Right hindlimb (tissue), 1 donor: ENCODE data around the gene ZNF212.

Experiments
- DNase-seq: peaks from one replicate; pipeline ENCODE4 v3.0.0-alpha.2; 2018

ZNF212 gene

GRCh38 chr7:149289262-149289661 lies 49.8 kb downstream of the ZNF212 start:
- DNase-seq, result no peak

- no peak for DNase-seq
Measured at GRCh38 chr7:149289856-149290255, 50.4 kb downstream of the ZNF212 start.

GRCh38 chr7:149291036-149291780 lies 51.8 kb downstream of the ZNF212 start:
- DNase-seq, result no peak

DNA sequence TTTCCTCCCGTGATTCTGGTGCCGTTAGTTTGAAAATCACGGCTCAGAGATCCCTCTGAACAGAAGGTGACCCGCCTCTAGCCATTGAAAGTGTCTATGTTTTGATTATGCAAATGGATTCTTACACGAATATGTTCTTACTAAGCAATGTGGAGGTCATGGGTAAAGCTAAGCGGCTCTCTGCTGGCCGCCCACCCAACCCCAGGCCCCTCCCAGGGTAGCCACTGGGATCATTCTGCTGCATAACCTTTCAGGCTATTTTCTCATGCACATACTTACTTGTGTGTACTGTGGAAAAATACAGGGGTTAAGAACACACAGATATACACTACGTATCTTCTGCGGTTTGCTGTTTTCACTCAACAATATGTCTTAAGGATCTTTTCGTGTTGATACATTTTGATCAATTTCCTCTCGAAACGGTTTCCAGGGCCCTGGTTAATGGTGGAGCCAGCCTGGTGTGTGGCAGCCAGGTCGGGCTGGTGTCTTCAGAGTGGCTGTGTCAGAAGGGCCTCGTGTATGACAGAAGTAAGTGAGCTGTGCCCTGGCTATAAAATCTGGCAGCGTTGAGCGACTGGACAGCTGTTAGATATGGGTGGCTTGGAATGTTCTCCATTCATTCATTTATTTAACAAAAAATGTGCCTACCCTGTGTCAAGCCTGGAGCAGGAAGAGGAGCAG lies 52.5 kb downstream of the ZNF212 start:
- DNase-seq, result no peak

DNA sequence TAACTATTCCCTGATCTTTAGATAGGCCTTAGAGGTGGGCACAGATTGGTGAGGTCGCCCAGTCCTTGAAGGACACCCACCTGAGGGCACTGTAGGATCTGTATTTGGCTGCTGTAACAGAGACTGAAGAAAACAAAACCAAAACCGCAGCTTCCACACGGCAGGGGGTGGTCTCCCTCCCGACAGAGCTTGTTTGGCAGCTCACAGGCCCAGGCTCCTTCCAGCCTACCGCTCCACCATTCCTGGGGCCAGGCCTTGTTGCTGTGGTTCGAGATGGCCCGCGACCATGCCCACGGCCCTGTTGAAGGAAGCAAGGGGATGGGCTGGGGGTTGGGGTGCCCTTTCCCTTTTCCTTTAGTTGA lies 53.0 kb downstream of the ZNF212 start:
- DNase-seq, result no peak

DNA sequence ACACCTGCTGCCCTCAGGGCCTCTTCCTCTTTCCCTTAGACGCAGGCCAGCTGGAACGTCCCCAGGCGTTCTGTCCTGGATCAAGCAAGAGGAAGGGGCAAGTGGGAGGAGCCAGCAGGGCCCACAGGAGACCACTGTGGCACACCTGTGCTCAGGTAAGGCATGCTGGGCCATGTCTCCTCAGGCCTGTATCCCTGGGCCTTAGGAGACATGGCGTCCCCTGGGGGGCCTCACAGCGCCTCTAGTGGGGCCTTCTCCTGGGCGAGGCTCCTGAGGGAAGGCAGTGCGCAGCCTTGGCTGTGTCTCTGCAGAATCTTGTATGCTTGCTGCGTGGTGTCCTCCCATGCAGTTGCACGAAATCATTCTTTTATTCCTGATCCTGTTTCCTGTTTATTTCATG lies 53.9 kb downstream of the ZNF212 start:
- DNase-seq, result no peak

DNA sequence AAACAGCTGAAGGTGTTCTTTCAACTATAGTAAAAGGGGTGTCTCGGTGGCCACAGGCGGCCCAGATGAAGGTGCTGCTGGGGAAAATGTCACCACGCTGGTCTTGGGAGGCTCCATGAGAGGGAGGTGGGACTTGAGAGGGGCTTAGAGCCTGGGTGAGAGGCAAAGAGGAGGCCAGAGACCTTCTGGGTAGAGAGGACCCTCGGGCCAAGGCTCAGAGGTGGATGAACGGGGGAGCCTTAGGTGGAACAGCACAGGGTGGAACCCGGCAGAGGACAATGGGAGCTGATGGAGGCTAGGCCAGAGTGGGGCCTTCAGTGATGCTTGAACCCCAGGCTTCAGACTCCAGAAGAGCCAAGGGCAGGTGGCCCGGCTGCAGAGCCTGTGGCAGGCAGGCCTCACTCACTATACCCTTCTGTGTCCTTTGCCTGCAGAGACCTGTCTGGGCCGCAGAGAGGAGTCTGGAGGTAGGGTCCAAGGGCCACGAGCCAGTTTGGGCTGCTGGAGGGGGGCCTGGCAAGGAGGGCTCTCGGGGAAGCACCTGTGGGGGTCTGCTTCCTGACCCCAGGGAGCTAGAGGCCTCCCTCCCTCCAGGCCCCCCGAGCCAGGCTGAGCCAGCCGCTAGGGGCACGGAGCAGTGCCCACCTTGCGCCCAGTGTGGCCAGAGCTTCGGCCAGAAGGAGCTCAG lies 54.6 kb downstream of the ZNF212 start:
- no peak for DNase-seq

DNA sequence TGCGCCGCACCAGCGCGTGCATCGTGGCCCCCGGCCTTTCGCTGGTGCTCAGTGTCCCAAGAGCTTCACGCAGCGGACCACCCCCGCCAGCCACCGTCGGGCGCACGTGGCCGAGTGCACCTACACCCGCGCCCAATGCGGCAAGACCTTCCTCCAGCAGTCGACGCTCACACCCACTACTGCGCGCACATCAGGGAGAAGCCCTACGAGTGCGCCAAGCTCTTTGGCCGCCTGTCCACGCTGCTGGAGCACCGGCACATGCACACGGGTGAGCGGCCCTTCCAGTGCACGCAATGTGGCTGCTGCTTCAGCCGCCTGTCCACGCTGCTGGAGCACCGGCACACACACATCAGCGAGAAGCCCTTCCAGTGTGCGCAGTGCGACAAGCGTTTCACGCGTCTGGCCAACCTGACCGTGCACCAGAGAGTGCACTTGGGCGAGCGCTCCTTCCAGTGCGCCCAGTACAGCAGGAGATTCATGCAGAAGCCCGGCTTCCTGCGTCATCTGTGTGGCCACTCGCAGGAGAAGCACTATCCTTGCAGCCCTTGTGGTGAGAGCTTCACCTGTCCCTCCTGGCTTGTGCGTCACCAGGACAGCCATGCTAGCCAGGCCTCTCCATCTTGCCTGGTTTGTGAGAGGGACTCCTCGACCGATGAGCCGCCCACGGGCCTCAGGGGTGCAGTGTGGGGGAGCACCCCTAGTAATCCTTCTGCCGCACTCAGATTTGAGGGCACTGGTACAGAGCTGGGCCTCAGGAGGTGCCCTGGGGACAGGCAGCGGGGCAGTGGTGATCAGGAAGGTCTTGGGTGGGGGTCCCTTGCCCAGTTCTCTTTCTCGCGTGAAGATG lies 55.4 kb downstream of the ZNF212 start:
- DNase-seq, result no peak

- DNase-seq, result no peak
Measured at GRCh38 chr7:149295481-149295850, 56.0 kb downstream of the ZNF212 start.

GRCh38 chr7:149296368-149296767 lies 56.9 kb downstream of the ZNF212 start:
- no peak for DNase-seq

DNA sequence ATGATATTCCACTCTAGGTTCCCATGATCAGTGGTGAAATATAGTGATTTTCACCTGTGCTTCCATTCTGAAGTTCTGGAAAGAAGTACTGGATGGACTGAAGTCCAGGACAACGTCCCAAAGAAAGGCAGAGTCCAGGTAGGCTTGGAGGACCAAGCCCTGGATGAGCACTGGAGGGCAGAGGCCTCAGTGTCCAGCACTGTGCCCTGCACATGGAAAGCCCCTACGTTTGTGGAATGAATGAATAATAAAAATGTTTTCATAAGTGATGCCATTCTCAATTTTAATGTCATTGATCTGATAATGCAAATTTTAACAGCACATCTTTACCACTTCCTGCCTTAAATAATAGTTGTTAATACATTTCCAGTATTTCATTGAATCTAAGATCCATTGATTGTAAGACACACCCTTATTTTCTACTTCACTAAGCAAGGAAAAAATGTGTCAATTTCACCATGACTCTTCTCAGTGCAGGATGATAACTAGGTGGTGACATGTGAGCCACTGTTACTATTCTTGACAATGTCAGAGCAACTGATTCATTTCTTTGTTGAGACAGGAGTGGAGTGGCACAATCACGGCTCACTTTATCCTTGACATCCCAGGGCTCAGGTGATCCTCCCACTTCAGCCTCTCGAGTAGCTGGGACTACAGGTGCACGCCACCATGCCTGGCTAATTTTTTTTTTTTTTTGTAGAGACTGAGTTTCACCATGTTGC lies 57.7 kb downstream of the ZNF212 start:
- DNase-seq, result no peak

DNA sequence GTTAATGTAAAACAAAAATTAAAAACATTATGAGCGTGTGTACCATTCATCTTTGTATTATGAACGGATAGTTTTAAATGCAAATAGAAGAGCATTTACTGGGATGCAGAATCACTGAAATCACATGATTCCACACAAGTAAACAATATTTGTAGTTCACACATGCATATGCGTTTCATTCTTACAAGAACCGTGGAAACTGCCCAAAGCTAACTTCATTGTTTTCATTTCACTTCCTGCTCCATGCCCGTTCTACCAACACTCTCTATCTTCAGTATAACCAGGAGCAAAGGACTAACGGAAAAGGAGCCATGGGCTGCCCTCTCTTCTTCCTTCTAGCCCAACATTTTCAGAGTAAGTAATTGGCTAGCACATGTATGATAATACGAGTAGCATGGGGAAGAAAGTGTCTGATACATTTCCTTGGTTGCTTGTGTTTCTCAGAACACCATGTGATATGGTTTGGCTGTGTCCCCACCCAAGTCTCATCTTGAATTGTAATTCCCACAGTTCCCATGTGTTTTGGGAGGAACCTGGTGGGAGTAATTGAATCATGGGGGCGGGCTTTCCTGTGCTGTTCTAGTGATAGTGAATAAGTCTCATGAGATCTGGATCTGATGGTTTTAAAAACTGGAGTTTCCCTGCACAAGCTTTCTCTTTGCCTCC lies 61.3 kb downstream of the ZNF212 start:
- no peak for DNase-seq

DNA sequence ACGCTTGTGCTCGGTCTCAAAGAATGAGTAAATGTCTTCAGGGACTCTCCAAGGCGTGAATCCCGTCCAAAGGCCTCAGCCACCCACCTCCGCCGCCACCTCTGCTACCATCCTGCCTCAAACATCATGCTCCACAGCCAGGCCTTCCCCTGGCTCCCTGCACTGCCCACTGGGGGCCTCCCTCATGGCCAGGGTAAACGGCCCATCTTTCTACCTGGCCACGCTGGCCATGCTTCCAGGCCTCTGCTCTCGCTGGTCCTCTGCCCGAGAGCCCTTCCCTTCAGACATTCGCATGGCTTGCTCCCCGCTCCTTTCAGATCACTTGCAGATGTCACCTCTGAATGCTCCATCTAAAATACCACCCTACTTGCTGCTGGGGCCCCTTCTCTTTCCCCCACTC lies 62.8 kb downstream of the ZNF212 start:
- no peak for DNase-seq

DNA sequence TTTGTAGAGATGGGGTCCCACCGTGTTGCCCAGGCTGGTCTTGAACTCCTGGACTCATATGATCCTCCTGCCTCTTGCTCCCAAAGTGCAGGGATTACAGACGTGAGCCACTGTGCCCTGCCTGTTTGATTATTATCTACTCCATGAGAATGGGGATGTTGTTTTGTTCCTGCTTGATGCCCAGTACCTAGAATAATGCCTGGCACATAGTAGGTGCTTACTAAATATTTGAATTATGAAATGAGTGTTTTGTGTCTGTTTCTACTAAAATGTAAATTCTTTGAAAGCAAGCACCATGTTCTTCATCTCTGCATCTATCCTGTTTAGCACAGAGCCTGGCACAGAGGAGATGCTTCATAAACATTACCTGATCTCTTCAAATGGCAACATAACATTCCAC lies 63.4 kb downstream of the ZNF212 start:
- no peak for DNase-seq

- no peak for DNase-seq
Measured at GRCh38 chr7:149304006-149304405, 64.6 kb downstream of the ZNF212 start.
